HuH-7 (cell line): ENCODE results near the gene CSAD.
"Not testable (repeated sequence)": the region's sequence is repeated elsewhere in the genome, so short reads cannot be mapped to it uniquely, and the experiment has no call there.

Experiments used
- DNase-seq: peaks from one replicate; pipeline ENCODE4 v3.0.0; 2011; ENCODE audit warnings: low spot score

CSAD gene

GRCh38 chr12:53217931-53218307, 37.2 kb upstream of the CSAD start:
- DNase-seq: no peak

- DNase-seq: no peak
Measured at GRCh38 chr12:53217051-53217930, 36.6 kb upstream of the CSAD start.

- DNase-seq: no peak
Measured at GRCh38 chr12:53215497-53215896, 34.8 kb upstream of the CSAD start.

GRCh38 chr12:53214687-53215455, 34.1 kb upstream of the CSAD start:
- DNase-seq: no peak

- no peak for DNase-seq
Measured at GRCh38 chr12:53214221-53214620, 33.5 kb upstream of the CSAD start.

- peak; percentile 96 for DNase-seq
Measured at GRCh38 chr12:53213348-53213747, 32.6 kb upstream of the CSAD start.

- DNase-seq: no peak
Measured at GRCh38 chr12:53212931-53213330, 32.2 kb upstream of the CSAD start.

- peak; percentile 74 for DNase-seq
Measured at GRCh38 chr12:53211476-53212381, 31.0 kb upstream of the CSAD start.

- no peak for DNase-seq
Measured at GRCh38 chr12:53210843-53211242, 30.1 kb upstream of the CSAD start.

- DNase-seq: no peak
Measured at GRCh38 chr12:53208877-53209463, 28.2 kb upstream of the CSAD start.

- no peak for DNase-seq
Measured at GRCh38 chr12:53208435-53208834, 27.7 kb upstream of the CSAD start.

GRCh38 chr12:53207042-53207441, 26.3 kb upstream of the CSAD start, which contains the start of gene ITGB7:
TSS of gene ITGB7 (minus strand) at chr12:53207251. CDS start at chr12:53200443, 6,808 bp downstream.
- DNase-seq: no peak

GRCh38 chr12:53205747-53206419, 25.2 kb upstream of the CSAD start:
- no peak for DNase-seq

- no peak for DNase-seq
Measured at GRCh38 chr12:53204351-53204750, 23.6 kb upstream of the CSAD start.

GRCh38 chr12:53202316-53202715, 21.6 kb upstream of the CSAD start:
- DNase-seq: not testable (repeated sequence)

GRCh38 chr12:53201639-53202038, 20.9 kb upstream of the CSAD start:
- no peak for DNase-seq

- DNase-seq: no peak
Measured at GRCh38 chr12:53201177-53201541, 20.4 kb upstream of the CSAD start.

GRCh38 chr12:53200458-53201176, 19.9 kb upstream of the CSAD start:
- DNase-seq: no peak

GRCh38 chr12:53200107-53200457, 19.4 kb upstream of the CSAD start:
- no peak for DNase-seq

- DNase-seq: no peak
Measured at GRCh38 chr12:53199700-53200099, 19.0 kb upstream of the CSAD start.
